Brain microvascular endothelial cell (primary cell): ENCODE results near the gene CHML.

ENCODE experiments used
- DNase-seq: peaks from one replicate; pipeline ENCODE4 v3.0.0-alpha.2; 2020
- H3K27ac ChIP-seq: fragments of 250-450 bp; sonication (Bioruptor Pico); 2 replicates; pipeline ENCODE4 v1.5.1; 2020; ENCODE audit warnings: mild to moderate bottlenecking, moderate library complexity
- H3K27me3 ChIP-seq: fragments of 250-450 bp; sonication (Bioruptor Pico); replicated peaks from 2 replicates; pipeline ENCODE4 v1.5.1; 2020; ENCODE audit warnings: mild to moderate bottlenecking
- H3K36me3 ChIP-seq: fragments of 250-450 bp; sonication (Bioruptor Pico); replicated peaks from 2 replicates; pipeline ENCODE4 v1.5.1; 2020; ENCODE audit warnings: mild to moderate bottlenecking
- H3K4me3 ChIP-seq: 2 replicates; pipeline ENCODE4 v1.5.1; 2011; ENCODE audit warnings: low read depth, mild to moderate bottlenecking, control low read depth, low read length, moderate library complexity
- CTCF ChIP-seq: IDR thresholded peaks from 2 replicates; pipeline ENCODE4 v1.5.1; 2011; ENCODE audit warnings: low read depth, mild to moderate bottlenecking, moderate library complexity, low read length, control low read depth, inconsistent platforms; ENCODE audit errors: missing control alignments
- in situ Hi-C: cut with HindIII; loops from 2 replicates; pipeline ENCODE4 v1.10.0; 2017; ENCODE audit warnings: low sequenced_read_pairs, low pct_ligation_motif_present

The CHML gene

GRCh38 chr1:241638909-241639622 is 1.1 kb downstream of the CHML start:
- Histone ChIP-seq H3K27me3 (no peaks in the 10 kb centered on the region), H3K4me3 (peak overlapping the region; percentile 96), H3K27ac (peak overlapping the region; percentile 14), H3K36me3 (peaks cover 12% of the 10 kb centered on the region)
- DNase-seq: no peak
- in situ Hi-C loops: no loop called here
- no peak for TF ChIP-seq CTCF

- Histone ChIP-seq H3K27ac (no peak overlapping the region), H3K27me3 (no peaks in the 10 kb centered on the region), H3K4me3 (peak overlapping the region; percentile 27), H3K36me3 (peaks cover 12% of the 10 kb centered on the region)
- in situ Hi-C loops: no loop called here
- DNase-seq: no peak
- no peak for TF ChIP-seq CTCF
Observed at GRCh38 chr1:241638099-241638682, 2.0 kb downstream of the CHML start.

- no peak overlapping the region for H3K27ac ChIP-seq
- in situ Hi-C loops: no loop called here
- peaks cover 12% of the 10 kb centered on the region for H3K36me3 ChIP-seq
- no peak for TF ChIP-seq CTCF
- DNase-seq: no peak
- no peaks in the 10 kb centered on the region for H3K27me3 ChIP-seq
- H3K4me3 ChIP-seq: no peak overlapping the region
Observed at GRCh38 chr1:241637604-241638003, 2.6 kb downstream of the CHML start.

- DNase-seq: no peak
- in situ Hi-C loops: no loop called here
- Histone ChIP-seq H3K4me3 (no peak overlapping the region), H3K36me3 (peaks cover 12% of the 10 kb centered on the region), H3K27me3 (no peaks in the 10 kb centered on the region), H3K27ac (no peak overlapping the region)
- no peak for TF ChIP-seq CTCF
Observed at GRCh38 chr1:241637046-241637590, 3.1 kb downstream of the CHML start.

- in situ Hi-C loops: no loop called here
- Histone ChIP-seq H3K4me3 (no peak overlapping the region), H3K36me3 (peaks cover 12% of the 10 kb centered on the region), H3K27ac (no peak overlapping the region), H3K27me3 (no peaks in the 10 kb centered on the region)
- TF ChIP-seq CTCF: no peak
- no peak for DNase-seq
Observed at GRCh38 chr1:241636291-241636690, 3.9 kb downstream of the CHML start.
